Measurements from ENCODE around the gene FOXN1.

Gene FOXN1

GRCh38 chr17:28576758-28577465 is 70.8 kb downstream of the FOXN1 start, which contains the start of gene ALDOC:
Gene ALDOC, minus strand, starts transcription at chr17:28576895. Its CDS starts 1,363 bp downstream, at chr17:28575532.
- peak; percentile 91 to 99 for DNase-seq

DNA sequence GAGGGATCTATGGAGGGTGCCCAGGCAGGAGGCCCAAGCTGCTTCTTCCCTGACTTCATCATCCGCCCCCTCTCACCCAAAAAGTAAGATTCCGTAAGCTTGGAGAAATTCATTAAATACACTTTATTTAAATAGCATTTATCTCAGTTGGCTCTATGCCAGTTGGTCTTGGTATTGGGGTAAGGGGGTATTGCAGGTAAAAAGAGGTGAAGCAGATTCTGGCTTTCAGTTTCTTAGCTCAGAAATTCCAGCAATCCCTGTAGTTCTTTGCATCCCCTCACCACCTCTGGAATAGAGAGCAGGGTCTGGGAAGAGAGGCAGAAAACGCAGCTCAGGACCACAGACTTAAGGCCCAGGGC is 71.3 kb downstream of the FOXN1 start:
- DNase-seq = no peak

DNA sequence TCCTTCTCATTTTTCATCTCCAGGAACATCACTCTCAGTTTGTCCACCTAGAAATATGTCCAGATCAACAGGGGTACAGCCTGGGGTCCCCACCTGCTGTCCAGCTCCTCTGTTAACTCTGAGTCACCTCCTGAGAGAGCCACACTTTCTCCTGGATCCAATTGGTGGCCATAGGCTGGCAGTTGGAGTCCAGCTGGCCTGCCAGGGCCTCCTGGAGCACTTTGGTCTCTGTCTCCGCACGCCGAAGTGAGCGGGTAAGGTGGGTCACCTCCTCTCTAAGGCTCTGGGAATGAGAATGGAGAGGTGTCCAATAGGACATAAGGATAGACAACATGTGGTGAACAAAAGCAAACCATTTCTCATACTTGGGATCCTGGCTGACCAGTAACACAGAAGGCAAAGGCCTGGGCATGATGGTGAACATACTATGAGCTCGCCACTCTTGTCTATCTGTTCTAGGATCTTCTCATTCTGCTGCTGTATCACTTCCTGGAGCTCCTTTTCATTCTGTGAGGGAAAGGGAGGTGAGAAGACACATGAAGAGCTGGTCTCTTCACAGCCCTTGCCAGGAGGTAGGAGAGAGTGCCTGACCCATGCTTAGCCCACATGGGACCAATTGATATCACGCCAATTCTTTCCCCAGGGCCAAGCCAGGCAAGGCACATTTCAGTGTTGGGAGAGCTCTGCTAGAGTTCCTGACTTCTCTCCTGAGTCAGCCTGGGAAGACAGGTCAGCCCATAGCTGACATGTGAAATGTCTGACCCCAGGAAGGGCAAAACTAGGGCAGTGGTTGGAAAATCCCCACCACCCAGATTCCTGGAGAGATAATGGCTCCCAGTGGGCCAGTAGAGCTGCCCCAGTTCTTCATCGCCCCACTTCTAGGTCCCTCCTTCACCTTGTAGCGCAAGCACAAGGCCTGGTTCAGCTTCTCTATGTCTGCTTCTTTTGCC is 72.4 kb downstream of the FOXN1 start:
- DNase-seq = no peak

DNA sequence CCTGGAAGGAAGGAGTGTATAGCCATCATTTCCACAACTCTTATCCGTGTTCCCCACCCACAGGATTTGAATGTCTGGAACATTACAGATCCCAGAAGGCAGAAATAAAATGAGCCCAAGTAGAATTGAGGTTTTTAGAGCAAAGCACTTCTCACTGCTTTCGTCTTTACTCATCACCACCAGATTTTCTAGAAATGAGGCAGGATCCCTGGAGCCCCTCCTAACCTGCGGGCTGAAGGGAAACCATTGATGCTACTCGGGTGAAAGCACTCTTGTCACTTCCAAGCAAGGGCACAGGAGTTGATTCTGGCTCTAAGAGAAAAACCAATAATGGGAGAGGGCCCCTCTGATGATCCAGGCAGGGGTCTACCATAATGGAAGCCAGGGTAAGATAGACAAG is 73.4 kb downstream of the FOXN1 start:
- DNase-seq = no peak

DNA sequence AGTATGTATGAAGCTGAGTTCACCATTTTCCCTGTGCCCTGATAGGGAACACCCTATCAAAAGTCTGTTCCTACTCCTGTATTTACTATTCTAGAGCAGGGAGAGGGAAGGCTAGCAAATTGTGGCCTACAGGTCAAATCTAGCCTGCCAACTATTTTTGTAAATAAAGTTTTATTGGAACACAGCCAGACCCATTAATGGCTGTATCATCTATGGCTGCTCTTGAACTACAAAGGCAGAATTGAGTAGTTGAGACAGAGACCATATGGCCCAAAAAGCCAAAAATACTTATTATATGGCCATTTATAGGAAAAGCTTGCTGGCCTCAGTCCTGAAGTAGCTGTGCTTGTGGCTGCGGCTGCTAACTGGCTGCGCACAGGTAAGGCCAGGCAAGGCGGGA is 74.8 kb downstream of the FOXN1 start:
- no peak for DNase-seq

DNA sequence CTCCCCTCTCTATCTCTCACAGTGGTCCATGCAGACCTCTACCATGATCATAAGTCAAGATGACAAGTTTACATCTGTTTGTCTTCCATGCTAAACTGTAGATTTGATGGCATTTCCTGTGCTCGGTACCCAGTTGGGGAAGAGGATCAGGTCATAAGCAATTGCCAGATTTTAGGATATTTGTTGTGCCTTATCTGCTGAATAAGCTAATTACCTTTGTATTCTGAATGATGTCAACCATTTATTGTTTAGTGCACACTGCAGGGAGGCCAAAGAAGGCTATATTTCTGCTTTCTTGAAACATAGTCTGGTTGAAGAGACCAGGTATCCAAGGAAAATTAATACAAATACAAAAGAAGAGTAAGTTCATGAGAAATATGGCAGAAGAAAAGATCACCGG is 76.4 kb downstream of the FOXN1 start:
- DNase-seq = no peak

GRCh38 chr17:28584434-28584833 is 78.3 kb downstream of the FOXN1 start:
- no peak for DNase-seq

DNA sequence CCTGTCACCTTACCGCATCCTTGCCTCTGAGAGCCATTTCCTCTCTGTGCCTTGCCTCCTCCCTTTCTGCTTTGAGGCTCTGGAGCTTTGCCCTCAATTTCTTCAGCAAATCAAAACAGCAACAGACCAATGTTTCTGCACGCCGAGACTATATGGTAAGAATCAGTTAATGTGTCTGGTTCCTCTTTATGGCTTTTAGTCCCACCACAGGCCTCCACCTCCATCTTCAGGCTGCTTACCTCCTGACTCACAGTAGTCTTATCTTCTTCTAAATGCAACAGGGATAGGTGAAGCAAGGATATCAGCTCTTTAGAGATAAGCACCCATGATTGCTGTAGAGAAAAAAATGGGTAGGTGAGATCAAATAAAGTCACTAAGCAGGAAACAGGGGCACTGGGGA is 79.7 kb downstream of the FOXN1 start:
- no peak for DNase-seq
